Spleen (tissue), 7 donors: Measurements from ENCODE around the gene MYNN.

Experiments
- CTCF ChIP-seq, 11 experiments: fragments of 200-600 bp in 7 of 11; fragments of 450-650 bp in 4 of 11; sonication (generic) in 4 of 11; IDR thresholded peaks in 8 of 11; conservative IDR thresholded peaks in 3 of 11; 1 replicate in 7 of 11; 2 replicates in 4 of 11; pipeline versions ENCODE4 v1.4.0 to v1.8.0; 2016 to 2021; ENCODE audit warnings: antibody characterized with exemption in 11 of 11, inconsistent platforms in 4 of 11, mild to moderate bottlenecking in 1 of 11
- POLR2A ChIP-seq, 3 donors: fragments of 450-650 bp; IDR thresholded peaks; one replicate each; pipeline ENCODE4 v1.5.1; 2017; ENCODE audit warnings: antibody characterized with exemption in 3 of 3, mild to moderate bottlenecking in 1 of 3
- donor health status: DM: no; HTN: no; CAD: no; lungs with moderate emphysema.
- donor health status: DM: no; HTN: no; CAD: no.
- donor health status: DM: no; HTN: no; CAD: no.

- TF ChIP-seq CTCF (IDR thresholded peaks at IDR 0.05 in 8 of 11, conservative IDR thresholded peaks at IDR 0.05 in 3 of 11) (no peak), POLR2A (IDR thresholded peaks at IDR 0.05) (no peak)
Measured at GRCh38 chr3:169777822-169778221, 4.6 kb downstream of the MYNN start.
